Eye (tissue), 1 donor: ENCODE results near the gene TOB2.
A peak's percentile ranks its signal among the peaks of the same experiment; 100 is the strongest.
"Not testable (repeated sequence)": the region's sequence is repeated elsewhere in the genome, so short reads cannot be mapped to it uniquely, and the experiment has no call there.

ENCODE experiments used
- DNase-seq: peaks from one replicate; pipeline ENCODE4 v3.0.0-alpha.2; 2015

TOB2 gene

DNA sequence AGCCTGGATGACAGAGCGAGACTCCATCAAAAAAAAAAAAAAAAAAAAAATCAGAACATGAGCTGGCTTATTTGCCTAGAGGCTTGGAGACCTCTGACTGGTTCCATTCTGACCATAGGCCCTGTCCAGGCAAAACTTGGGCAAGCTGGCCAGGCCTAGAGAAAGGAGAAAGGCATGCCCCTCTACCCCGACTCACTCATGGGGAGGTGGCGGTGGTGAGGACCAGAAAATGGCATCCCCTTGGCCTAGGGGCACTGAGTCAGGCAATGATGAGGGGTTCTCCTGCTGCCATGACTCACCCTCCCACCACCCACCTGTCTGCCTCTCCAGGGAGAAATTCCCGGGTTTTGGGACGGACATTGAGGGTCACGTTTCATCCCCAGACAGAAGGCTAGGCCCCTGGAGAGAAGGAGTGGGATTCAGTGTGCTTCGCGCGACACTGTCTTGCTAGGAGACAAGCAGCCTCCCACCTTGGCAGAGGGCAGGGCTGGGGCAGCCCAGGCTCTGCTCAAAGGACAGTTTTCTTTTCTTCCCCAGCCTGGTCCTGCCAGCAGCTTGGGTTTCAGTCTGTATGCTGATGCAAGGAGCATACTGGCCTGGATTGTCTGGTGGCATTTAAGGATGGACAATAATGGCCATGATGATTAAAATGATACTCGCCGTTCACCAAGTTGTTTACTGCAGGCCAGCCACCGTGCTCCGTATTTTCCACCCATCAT is 17.2 kb downstream of the TOB2 start:
- DNase-seq, result no peak

DNA sequence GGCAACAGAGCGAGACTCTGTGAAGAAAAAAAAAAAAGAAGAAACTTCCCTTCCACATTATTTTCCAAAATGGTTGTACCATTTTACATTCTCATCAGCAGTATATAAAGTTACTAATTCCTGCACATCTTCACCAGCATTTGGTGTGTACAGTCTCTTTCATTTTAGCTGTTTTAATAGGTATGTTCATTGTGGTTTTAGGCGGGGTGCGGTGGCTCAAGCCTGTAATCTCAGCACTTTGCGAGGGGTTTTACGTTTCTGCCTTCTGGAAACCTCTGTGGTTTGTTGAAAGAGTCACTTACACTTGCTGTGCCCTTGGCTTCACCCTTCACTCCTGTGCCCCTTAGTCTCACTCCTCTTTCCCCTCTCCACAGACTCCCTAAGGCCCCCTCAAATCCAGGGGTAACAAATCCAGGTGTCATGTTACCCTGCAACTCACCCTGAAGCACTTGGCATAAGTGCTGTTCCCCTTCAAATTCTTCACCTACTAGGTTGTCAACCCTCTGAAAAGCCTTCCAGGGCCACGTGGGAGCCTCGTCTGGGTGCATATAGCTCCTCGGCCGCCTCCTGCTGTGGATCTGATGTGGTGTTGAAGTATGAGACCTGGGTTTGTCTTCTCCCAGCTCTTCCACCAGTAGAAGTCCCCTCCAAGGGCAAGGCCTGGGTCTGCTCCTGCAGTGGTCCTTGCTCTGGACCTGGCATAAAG is 20.8 kb downstream of the TOB2 start:
- no peak for DNase-seq

- DNase-seq, result no peak
Measured at GRCh38 chr22:41418717-41419116, 27.9 kb downstream of the TOB2 start.

GRCh38 chr22:41417622-41418390 is 28.8 kb downstream of the TOB2 start:
- DNase-seq, result no peak

- DNase-seq, result no peak
Measured at GRCh38 chr22:41415554-41415953, 31.0 kb downstream of the TOB2 start.

GRCh38 chr22:41411021-41411851 is 35.4 kb downstream of the TOB2 start:
- no peak for DNase-seq

GRCh38 chr22:41410311-41410751 is 36.3 kb downstream of the TOB2 start:
- no peak for DNase-seq

- no peak for DNase-seq
Measured at GRCh38 chr22:41408665-41409064, 37.9 kb downstream of the TOB2 start.

DNA sequence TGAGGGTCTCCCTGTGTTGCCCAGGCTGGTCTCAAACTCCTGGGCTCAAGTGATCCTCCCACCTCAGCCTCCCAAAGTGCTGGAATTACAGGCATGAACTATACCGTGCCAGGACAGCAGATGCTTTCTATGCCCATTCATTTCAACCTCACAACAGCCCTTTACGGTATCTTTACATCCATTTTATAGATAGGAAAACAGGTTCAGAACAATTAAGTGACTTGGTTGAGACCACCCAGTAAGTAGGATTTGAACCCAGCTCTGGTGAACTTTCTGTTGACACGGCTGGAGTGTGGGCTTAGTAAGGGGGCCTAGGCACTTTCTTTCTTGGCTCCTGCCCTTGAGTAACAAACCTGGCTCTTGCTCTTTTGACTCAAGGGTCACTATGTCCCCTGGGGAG is 39.2 kb downstream of the TOB2 start:
- DNase-seq, result no peak

DNA sequence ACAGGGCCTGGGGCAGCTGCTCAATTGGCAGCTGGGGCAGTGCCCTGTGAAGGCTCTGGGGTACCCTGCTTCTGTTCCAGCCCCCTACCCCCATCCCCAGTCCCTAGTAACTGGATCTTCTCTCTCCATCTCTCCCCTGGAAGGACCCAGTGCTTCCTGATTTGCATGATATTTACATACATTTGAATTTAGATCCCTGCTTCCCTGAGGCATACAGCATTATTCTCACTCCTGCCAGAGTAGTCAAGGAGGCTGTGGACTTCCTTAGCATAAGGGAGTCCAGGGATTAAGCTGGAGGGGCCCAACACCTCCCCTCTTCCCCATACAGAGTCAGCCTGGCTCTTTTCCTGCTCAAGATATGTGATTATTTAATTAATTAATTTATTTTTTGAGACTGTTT is 40.2 kb downstream of the TOB2 start:
- no peak for DNase-seq

DNA sequence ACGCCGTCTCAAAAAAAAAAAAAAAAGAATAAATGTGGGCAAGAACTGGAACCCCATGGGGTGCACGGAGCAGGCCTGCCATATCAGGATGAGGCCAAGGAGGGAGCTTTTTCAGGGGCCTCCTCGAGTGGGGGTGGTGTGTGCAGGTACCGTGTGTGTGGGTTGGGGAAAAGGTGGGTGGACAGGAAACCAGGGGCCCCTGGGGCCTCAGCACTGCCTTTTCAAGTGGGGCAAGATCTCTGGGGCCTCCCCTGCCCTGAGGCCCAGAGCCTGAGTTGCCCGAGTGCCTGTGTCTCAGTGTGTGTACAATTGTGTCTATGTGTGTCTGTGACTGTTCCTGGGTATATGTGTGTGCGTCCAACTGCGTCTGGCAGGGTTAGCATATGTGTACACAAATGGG is 41.0 kb downstream of the TOB2 start:
- no peak for DNase-seq

DNA sequence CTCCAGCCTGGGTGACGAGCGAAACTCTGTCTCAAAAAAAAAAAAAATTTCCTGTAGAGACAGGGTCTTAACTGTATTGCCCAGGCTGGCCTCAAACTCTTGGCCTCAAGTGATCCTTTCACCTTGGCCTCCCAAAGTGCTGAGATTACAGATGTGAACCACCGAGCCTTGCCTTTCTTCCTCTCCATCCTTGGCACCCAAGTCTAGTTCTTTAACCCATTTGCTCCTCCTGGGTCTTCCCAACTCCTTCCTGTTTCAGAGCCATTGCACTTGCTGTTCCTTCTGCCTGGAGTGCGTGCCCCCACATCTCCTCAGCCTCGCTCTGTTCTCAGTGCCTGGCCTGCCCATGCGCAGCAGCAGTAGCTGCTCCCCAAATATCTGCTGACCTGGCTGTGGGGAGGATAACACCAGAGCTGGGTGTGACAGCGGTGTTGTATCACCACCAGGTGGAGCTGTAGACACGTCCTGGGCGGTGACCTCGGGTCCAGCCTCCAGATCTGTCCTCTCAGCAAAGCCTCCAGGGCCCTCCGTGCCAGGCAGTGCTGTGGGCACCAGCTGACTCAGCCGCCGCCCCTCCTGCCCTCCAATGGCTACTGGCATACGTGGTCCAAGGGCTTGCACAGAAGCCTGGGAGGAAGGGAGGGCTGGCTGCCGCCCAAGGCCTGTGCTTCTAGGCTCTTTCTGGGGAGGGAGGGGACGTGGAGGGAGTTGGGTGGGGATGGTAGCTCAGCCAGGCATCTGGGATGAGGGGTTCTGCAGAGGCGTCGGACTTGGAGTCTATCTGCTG is 42.9 kb downstream of the TOB2 start:
- DNase-seq, result peak; percentile 92

GRCh38 chr22:41402851-41403250 is 43.8 kb downstream of the TOB2 start:
- DNase-seq, result not testable (repeated sequence)

DNA sequence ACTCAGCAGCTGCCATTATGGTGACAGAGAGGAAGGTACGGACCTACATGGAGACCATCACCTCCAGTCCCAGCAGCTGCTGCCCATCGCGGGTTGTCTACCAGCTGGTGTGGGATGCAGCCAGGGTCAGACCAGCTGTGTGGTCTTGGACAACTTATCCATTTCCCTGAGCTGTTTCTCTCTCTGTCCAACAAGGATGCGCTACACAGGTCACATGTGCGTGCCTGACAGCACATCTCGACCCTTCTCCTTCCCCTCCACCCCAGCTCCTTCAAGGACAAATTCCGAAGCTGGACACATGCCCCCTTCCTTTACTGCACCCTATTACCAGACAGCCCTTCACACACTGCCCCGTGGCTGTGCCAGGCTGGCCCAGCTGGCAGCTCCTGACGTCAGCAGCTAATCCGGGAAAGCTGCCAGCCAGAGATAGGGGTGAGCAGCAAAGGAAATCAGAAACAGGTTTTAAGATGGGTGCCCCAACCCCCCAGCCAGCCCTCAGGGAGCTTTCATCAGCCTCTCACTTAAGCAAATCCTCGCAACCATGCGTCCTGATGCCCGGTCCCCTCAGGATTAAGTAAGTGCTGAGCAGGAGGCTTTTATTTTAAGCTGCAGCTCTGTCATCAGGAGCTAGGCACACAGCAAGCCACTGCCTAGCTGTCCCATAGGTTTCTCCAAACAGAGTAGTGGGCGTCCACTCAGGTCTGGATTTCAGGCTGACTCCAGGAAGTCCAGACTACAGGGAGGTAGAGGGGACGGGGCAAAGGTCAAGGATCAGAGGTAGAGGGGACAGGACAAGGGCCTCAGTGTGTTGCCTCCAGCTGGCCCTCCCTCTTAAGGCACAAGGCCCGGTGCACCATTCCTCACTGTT is 44.6 kb downstream of the TOB2 start:
- DNase-seq, result peak; percentile 42

GRCh38 chr22:41398921-41399320 is 47.7 kb downstream of the TOB2 start:
- no peak for DNase-seq

DNA sequence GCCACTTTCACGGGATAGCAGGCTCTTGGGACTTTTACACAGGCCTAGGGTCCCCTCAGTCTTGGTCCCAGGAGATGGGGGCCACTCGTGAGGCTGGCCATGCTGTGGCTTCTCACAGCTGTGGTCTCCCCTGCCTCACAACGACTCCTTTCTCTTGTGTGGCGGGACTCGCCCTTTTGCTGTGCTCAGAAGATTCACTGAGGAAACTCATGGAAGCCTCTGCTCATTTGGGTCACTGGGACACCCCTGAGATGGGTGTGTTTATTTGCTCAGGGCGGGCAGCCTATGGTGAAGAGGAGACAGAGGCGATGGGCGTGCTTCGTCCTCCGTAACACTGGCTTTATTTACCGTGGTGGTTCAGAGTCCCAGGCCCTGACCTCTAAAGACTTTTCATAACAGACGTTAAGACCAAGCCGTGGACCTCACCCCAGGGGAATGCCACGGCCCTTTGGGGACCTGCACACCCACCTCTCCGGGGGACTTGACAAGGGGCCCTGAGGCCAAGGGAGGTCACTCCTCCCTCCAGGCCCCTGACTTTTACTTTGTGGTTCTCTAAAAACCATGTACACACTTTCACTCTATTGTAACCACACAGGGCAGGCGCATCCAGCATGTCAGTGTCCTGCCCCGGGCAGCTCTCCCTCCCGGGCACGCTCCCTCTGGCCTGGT is 49.3 kb downstream of the TOB2 start:
- DNase-seq, result no peak

DNA sequence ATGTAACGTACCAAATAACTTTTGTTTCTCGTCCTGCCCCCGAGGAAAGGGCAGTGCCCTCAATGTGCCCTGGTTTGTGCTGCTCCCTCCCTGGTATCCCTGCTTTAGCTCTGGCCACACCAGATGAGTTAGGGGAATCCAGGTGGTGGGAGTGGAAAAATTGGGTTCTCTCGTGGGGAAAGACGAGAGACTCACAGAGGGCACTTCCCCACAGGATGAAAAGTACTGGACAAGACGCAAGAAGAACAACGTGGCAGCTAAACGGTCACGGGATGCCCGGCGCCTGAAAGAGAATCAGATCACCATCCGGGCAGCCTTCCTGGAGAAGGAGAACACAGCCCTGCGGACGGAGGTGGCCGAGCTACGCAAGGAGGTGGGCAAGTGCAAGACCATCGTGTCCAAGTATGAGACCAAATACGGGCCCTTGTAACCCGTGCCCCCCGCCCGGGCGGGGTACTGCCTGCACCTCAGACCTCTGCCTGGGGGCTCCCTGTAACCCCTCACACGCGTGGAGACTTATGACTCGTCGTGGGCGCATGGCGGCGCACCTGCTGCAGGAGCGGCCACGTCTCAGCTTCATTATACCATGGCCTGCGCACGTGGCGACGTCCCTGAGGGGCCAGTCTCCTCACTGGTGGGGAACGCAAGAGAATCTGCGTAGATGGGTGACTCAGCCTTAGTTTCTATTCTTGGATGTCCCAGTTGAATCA is 50.9 kb downstream of the TOB2 start:
- no peak for DNase-seq

DNA sequence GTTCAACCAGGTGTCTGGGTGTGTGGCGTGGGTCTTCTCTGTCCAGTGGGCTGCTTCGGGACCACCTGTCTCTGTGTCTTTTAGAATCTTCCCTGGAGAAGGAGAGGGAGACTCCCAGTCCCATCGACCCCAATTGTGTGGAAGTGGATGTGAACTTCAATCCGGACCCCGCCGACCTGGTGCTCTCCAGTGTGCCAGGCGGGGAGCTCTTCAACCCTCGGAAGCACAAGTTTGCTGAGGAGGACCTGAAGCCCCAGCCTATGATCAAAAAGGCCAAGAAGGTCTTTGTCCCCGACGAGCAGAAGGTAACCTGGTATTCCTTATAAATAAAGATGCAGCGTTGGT is 52.6 kb downstream of the TOB2 start:
- DNase-seq, result no peak

DNA sequence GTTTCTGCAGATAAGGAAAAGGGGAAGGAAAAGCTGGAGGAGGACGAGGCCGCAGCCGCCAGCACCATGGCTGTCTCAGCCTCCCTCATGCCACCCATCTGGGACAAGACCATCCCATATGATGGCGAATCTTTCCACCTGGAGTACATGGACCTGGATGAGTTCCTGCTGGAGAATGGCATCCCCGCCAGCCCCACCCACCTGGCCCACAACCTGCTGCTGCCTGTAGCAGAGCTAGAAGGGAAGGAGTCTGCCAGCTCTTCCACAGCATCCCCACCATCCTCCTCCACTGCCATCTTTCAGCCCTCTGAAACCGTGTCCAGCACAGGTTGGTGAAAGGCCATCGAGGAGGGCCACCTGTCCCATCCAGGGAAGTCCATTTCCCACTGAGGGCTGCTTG is 59.3 kb downstream of the TOB2 start:
- no peak for DNase-seq

GRCh38 chr22:41384128-41384527 is 62.5 kb downstream of the TOB2 start:
- DNase-seq, result peak; percentile 51
